Activated B cell treated with CpG ODN at 0.5 μM for 24 hours (primary cell): ENCODE results near the gene UPK2. TPM values are rescaled to one million over a fixed set of nuclear protein-coding genes. Genes with fewer than 3 reads are reported as not detected.

Experiments used
- ATAC-seq: fragments of 200-7000 bp; cut with Tn5 transposase; one replicate; pipeline ENCODE4 v1.10.0; 2021; ENCODE audit warnings: low read depth, mild to moderate bottlenecking, moderate library complexity
- CTCF ChIA-PET: fragments of 350-600 bp; sonication (Branson Sonifier 250); formaldehyde crosslinking; loops from one replicate; lab custom pipeline; 2021; ENCODE audit warnings: antibody characterized with exemption; lab: Charles Lee
- POLR2A ChIA-PET: fragments of 350-600 bp; sonication (Branson Sonifier 250); formaldehyde crosslinking; loops from one replicate; lab custom pipeline; 2021; ENCODE audit warnings: antibody characterized with exemption; lab: Charles Lee
- DNase-seq: peaks from one replicate; pipeline ENCODE4 v3.0.0; 2022
- H3K27ac Mint-ChIP-seq: one replicate; pipeline ENCODE4 v1.8.0; 2020; ENCODE audit warnings: mixed read lengths
- H3K27me3 Mint-ChIP-seq: one replicate; pipeline ENCODE4 v1.8.0; 2021; ENCODE audit warnings: mixed read lengths
- H3K36me3 Mint-ChIP-seq: one replicate; pipeline ENCODE4 v1.8.0; 2021; ENCODE audit warnings: low read depth, mixed read lengths
- H3K4me1 Mint-ChIP-seq: one replicate; pipeline ENCODE4 v1.8.0; 2021; ENCODE audit warnings: mixed read lengths
- H3K4me3 Mint-ChIP-seq: one replicate; pipeline ENCODE4 v1.8.0; 2020; ENCODE audit warnings: mild to moderate bottlenecking, mixed read lengths
- H3K9me3 Mint-ChIP-seq: one replicate; pipeline ENCODE4 v1.8.0; 2020; ENCODE audit warnings: mixed read lengths
- CTCF ChIP-seq: fragments of 200-600 bp; IDR thresholded peaks from one replicate; pipeline ENCODE4 v1.8.0; 2022; ENCODE audit warnings: antibody characterized with exemption, mild to moderate bottlenecking
- intact Hi-C: fragments of 100-400 bp; cut with micrococcal nuclease; formaldehyde crosslinking; loops from one replicate; pipeline ENCODE4 v1.15.1; 2024
- total RNA-seq: library from RNA; stranded (reverse); gene quantifications from 2 replicates; pipeline ENCODE4 v1.2.3, GENCODE V29; 2022

The UPK2 gene
- total RNA-seq, 1 donor from 2014 or later: 0.27 TPM

GRCh38 chr11:118931571-118931970, 24.5 kb upstream of the UPK2 start:
- ChIA-PET POLR2A (interaction anchor here (0.7 kb wide), 2 partner anchors 37 to 79 kb away, joined by 3 read pairs; no protein-coding TSS in a partner anchor), CTCF (interaction anchor here (1.8 to 3.4 kb wide), 4 partner anchors 9 to 242 kb away, joined by 5 to 55 read pairs (median 22); no protein-coding TSS in a partner anchor)
- TF ChIP-seq CTCF: no peak
- DNase-seq (no peak), ATAC-seq (no peak)
- no peaks in the 10 kb centered on the region for H3K27me3 Mint-ChIP-seq
- peaks cover 63% of the 10 kb centered on the region for H3K4me1 Mint-ChIP-seq
- no peak overlapping the region for H3K4me3 Mint-ChIP-seq
- H3K27ac Mint-ChIP-seq: no peak overlapping the region
- H3K36me3 Mint-ChIP-seq: peaks cover 3% of the 10 kb centered on the region
- no peaks in the 10 kb centered on the region for H3K9me3 Mint-ChIP-seq
- intact Hi-C loops: no loop called here

- no peaks in the 10 kb centered on the region for H3K27me3 Mint-ChIP-seq
- DNase-seq: no peak
- peaks cover 44% of the 10 kb centered on the region for H3K4me1 Mint-ChIP-seq
- no peak for ATAC-seq
- peak overlapping the region; percentile 24 for H3K27ac Mint-ChIP-seq
- H3K36me3 Mint-ChIP-seq: peaks cover 3% of the 10 kb centered on the region
- CTCF ChIA-PET: no interaction called here
- POLR2A ChIA-PET: no interaction called here
- no peaks in the 10 kb centered on the region for H3K9me3 Mint-ChIP-seq
- no peak overlapping the region for H3K4me3 Mint-ChIP-seq
- intact Hi-C loops: no loop called here
- no peak for TF ChIP-seq CTCF
These were observed 22.6 kb upstream of the UPK2 start for GRCh38 chr11:118933486-118933885.

GRCh38 chr11:118935376-118935775, 20.7 kb upstream of the UPK2 start:
- no peak for TF ChIP-seq CTCF
- POLR2A ChIA-PET: interaction anchor here (0.7 to 2.1 kb wide), 7 partner anchors 12 to 174 kb away, joined by 3 to 12 read pairs (median 7); partner anchors contain the start of gene DDX6
- H3K27me3 Mint-ChIP-seq: no peaks in the 10 kb centered on the region
- ATAC-seq (peak; percentile 67), DNase-seq (no peak)
- intact Hi-C loops: no loop called here
- H3K36me3 Mint-ChIP-seq: no peaks in the 10 kb centered on the region
- H3K9me3 Mint-ChIP-seq: no peaks in the 10 kb centered on the region
- peak overlapping the region; percentile 19 for H3K4me3 Mint-ChIP-seq
- peaks cover 47% of the 10 kb centered on the region for H3K4me1 Mint-ChIP-seq
- H3K27ac Mint-ChIP-seq: no peak overlapping the region
- CTCF ChIA-PET: no interaction called here

GRCh38 chr11:118938491-118939403, 17.4 kb upstream of the UPK2 start:
- no peak for TF ChIP-seq CTCF
- DNase-seq: no peak
- intact Hi-C loops: no loop called here
- Mint-ChIP-seq H3K4me1 (peaks cover 30% of the 10 kb centered on the region), H3K9me3 (no peaks in the 10 kb centered on the region), H3K4me3 (no peak overlapping the region), H3K27me3 (peaks cover 3% of the 10 kb centered on the region), H3K27ac (no peak overlapping the region), H3K36me3 (no peaks in the 10 kb centered on the region)
- POLR2A ChIA-PET: no interaction called here
- no peak for ATAC-seq
- CTCF ChIA-PET: no interaction called here

GRCh38 chr11:118939404-118939915, 16.6 kb upstream of the UPK2 start:
- no peak for TF ChIP-seq CTCF
- Mint-ChIP-seq H3K9me3 (no peaks in the 10 kb centered on the region), H3K36me3 (no peaks in the 10 kb centered on the region), H3K4me1 (peaks cover 27% of the 10 kb centered on the region), H3K4me3 (no peak overlapping the region), H3K27ac (no peak overlapping the region), H3K27me3 (peaks cover 3% of the 10 kb centered on the region)
- ATAC-seq (no peak), DNase-seq (no peak)
- intact Hi-C loops: no loop called here
- POLR2A ChIA-PET: no interaction called here
- CTCF ChIA-PET: interaction anchor here (1.1 kb wide), 1 partner anchor 27 kb away, joined by 3 read pairs; no protein-coding TSS in a partner anchor
